Glomerular visceral epithelial cell (primary cell): ENCODE data around the gene DUOX1.
"Not testable (repeated sequence)": the region's sequence is repeated elsewhere in the genome, so short reads cannot be mapped to it uniquely, and the experiment has no call there.

ENCODE experiments used
- DNase-seq: peaks from one replicate; pipeline ENCODE4 v3.0.0-alpha.2; 2016; ENCODE audit errors: extremely low spot score

DUOX1 gene

DNA sequence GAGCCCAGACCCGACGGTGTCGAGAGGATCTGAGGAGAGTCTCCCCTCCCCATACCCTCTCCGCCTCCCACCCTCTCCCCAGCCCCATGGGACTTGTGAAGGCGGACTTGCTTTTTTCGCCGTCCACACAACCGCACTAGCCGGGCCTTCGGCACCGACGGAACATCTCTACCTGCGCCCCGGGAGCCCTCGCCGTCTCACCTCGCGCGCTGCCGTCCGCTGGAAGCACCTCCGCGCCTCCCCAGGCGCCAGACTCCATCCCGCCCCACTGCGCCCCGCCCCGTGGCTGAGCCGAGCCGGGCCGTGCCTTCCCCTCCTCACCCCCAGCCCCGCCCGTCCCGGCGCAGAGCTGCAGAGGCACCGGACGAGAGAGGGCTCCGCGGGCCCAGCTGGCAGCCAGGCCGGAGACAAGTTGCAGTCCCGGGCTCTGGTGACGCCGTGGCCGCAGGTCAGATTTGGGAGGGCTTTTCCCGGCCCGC is at the start of gene DUOX1, which contains the start of gene DUOXA1:
Gene DUOX1, plus strand, starts transcription at position 344 of the 479 bp plus-strand sequence. CDS start 1,973 bp downstream, outside the sequence.
Gene DUOXA1, minus strand, starts transcription at position 229 of the 479 bp plus-strand sequence. CDS start 6,865 bp downstream, outside the sequence.
- no peak for DNase-seq

DNA sequence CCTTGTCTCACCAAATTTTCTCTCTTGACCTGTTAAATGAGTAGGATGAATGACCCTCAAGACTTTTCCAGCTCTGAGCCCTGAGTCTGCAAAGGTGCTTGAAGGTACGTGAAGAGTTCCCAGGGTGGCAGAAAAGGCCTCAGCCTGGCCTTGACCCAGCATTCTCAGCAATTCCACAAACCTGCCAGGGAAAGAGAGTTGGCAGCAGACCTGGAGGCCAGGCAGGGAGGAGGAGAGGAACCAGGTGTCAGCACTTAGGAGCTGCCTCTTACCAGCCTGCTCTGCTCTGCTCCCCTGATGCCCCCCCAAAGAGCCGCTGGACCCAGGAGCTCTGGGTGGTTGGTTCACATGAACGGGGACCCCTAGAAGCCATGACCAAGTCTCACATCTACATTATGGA is 49.2 kb upstream of the DUOX1 start:
- DNase-seq = not testable (repeated sequence)

DNA sequence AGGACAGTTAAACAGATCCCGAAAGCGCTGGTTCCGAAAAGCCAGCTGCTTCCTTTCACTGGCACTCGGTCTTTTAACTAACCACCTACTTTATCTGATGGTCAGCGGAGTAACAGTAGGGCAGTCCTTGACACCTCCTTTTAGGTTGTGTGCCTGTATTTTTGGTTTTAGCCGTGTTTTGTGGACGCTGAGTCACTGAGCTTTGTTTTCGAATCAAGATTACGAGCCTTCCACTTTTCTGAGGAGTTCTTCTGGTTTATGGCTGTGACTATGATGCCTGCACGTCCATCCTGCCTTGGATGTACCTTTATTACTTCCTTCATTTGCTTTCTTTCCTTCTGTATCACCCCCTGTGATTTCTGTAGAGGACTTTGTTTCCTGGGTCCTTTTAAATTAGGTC is 47.4 kb upstream of the DUOX1 start:
- DNase-seq = not testable (repeated sequence)

DNA sequence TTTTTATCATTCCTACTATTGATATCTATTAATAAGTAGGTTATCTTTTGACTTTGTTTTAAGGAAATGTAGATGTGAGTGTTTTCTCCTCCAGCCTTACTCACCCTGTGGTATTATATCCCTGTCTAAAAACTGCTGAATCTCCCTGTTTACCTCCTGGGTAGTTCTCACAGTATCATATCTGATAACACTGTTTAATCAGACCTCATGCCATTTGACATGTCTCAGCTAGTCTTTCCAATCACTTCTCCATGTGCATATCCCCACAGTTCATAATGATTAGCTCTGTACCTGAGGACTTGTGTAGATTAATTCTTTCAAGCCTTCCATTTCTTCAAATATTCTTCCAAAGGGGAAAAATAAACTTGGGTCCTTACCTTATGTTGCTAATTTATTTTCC is 46.6 kb upstream of the DUOX1 start:
- DNase-seq = no peak

DNA sequence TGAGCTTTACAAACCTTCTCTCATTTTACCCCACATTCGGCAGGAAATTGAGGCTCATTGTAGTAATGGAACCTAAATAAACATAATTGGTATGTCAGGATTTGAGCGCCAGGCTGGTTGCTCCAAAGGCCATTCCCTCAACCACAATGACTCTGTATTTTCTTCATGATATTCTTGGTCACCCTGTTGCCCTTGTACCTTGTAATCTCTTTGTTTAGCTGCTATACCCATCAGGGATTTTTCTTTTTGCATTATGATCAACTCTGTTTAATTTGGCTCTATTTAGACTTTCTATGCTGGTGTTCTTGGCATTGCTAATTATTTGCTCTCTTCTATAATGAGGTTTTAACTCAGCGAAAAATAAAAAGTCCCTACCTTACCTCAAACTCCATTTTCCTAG is 45.6 kb upstream of the DUOX1 start:
- DNase-seq = no peak

DNA sequence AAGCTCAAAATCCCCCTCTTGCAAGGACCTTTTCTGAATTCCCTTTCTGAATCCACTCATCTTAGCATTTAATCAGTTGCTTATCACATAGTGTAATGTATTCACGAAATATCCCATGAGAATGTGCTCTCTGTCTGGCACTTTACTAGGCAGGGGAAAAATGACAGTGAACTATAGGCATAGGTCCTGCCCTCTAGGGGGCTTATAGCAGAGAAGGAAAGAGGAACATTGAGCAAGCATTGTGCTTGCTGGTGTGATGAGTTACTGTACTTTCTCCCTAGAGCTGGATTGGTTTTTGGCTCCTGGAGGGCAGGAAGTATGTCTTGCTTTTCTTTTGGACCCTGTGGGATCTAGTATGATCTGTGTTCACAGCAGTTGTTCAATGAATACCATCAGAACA is 42.3 kb upstream of the DUOX1 start:
- DNase-seq = no peak

DNA sequence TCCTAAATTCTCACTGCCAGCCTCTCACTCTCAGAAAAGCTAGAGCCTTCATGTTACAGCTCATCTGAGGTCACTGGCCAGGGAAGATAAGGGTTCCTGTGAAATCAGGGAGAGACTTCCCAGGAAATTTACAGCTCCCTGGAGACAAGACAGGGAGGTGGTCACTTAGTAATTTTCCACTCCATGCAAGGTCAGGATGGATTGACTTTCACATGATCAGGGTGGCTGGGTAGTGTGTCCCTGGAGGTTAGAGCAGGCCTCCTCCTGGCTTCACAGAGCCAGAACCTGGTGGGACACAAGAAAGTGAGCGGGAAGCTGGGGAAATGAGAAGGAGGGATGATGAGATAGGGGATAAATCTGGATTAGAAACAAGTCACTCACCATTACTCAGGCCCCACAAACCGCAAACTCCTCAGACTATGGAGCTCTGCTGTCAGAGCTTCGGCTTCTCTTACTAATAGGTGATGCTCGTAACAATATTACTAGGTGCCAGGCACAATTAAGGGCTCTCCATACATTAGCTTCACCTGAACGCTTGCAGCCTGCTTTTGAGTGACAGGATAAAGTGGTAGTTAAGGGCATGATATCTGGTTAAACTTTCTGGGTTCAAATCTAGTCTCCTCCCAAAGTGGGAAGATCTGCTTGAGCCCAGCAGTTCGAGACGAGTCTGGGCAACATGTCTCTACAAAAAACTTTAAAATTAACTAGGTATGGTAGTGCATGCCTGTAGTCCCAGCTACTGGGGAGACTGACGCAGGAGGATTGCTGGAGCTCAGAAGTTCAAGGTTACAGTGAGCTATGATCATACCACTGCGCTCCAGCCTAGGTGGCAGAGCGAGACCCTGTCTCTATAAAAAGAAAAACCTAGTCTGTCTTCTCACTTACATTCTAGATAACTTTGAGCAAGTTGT is 40.7 kb upstream of the DUOX1 start:
- peak; percentile 54 for DNase-seq

DNA sequence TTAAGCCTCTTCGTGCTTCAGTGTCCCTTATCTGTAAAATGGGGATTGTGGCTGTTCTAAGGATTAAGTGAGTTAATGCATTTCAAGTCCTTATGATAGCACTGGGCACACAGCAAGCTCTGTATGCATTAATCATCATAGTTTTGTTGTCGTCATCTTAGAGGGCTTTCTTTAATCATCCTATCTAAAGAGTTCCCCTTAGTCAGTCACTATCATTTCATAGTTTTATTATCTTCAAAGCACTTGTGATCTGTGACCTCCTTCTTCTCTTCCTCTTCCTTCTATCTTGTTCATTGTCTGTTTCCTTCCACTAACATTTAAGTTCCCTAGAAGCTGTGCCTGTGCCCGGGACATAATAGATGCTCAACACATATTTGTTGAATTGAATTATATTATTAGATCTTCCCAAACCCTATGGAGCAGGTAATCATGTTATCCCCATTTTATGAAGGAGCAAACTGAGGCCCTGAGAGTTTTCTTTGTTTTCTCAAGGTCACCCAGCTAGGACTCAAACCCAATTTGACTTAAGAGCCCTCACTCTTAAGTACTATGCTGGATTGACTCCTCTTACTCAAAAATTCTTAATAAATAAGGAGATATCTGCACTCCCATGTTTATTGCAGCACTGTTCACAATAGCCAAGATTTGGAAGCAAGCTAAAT is 40.0 kb upstream of the DUOX1 start:
- DNase-seq = no peak

DNA sequence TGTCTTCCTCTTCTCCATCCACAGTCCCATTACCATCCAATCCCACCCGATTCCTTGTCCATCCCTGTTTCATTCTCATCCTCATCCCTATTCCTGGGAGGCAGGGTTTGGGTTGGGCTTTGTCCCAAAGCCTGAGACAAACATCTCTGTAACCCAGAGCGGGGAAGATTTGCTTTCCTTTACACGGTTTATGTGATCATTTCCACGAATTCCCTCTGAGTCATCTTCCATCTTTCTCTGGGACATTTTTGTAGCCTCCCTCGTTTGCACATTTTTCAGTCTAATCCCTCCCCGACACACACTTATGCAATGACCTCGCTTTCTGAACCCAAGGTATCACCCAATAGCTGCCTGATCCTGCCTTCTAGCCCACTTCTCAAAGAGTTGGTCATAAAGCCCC is 38.6 kb upstream of the DUOX1 start:
- DNase-seq = peak; percentile 16

DNA sequence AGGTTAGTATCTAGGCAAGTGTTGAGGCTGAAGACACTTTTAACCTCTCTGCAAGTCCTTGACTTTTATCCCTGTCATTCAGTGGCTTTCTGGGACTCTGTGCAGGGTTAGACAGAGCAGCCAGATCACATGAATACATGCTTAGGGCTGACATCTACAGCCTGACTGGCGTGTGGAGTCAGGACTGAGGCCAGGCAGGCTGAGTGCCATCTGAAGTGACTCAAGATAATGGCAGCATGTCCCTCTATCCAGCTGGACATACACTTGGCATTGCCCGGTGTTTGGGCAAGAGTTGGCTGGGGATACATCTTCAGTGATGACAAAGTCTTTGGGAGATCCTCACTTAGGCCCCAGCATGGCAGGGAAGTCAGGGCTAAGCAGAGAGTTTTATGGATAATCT is 38.2 kb upstream of the DUOX1 start:
- DNase-seq = no peak

DNA sequence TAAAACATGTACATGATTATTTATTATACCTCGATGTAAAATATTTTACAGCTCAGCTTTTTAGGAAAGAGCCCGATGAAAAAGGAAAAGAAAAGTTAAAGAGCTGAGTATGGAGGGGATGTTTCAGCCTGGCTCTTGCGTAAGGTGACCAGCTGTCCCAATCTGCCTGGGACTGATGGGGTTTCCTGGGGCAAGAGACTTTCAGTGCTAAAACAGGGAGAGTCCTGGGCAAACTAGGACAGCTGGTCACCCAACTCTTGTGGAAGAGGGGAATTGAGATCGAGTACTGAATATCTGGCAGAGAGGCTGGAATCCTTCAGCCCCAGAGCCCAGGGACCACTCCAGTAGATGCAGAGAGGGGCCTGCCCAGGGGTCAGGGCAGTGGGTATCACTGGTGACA is 36.8 kb upstream of the DUOX1 start:
- DNase-seq = no peak

DNA sequence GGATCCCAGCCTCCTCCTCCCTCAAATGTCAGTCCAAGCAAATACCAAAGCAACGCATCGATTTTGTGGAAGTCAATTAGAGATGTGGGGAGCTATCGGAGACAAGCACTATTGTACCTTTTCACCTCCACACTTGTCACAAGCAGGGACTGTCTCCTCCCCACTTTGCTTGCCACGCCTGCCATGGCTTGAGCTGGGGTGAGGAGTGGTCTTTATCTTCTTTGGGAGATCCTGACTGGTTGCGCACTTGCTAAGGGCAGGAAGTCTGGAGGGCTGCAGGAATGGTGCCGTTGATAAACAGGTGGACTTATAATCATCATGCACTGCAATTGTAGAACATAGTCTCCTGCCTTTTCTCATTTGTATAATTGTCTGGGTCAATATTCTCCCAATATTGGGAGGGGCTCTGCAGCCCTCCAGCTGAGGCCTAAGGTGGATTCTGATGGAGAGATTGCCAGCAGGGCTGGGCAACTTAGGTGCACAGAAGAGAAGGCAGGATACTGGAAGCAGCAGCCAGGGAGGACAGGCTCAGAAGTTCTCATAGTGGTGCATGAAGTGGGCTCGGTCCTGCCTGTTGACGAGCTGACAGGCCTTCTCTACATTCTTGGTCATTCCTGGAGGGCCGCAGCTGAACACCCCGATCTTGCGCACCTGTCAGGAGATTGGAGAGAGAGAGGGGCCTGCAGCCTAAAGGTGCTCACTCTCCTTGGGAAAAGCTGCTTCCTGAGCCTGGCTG is 36.0 kb upstream of the DUOX1 start:
- no peak for DNase-seq

DNA sequence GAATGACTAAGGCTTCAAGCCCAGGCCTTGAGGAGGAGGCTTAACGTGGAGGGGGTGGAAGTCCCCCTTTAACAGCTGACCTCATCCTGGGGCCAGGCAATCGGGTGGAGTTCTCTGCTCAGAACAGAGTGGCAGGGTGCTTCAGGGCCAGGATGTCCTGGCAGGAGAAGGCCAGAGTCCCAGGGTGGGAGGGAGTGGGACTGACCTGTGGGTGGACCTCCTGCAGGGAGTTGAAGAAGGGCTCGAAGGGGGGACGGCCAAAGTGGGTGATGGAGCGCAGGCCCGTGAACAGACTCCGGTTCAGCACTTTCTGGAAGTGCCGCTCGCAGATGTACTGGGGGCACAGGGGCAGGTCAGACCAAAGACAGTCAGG is 35.5 kb upstream of the DUOX1 start:
- DNase-seq = peak; percentile 47

DNA sequence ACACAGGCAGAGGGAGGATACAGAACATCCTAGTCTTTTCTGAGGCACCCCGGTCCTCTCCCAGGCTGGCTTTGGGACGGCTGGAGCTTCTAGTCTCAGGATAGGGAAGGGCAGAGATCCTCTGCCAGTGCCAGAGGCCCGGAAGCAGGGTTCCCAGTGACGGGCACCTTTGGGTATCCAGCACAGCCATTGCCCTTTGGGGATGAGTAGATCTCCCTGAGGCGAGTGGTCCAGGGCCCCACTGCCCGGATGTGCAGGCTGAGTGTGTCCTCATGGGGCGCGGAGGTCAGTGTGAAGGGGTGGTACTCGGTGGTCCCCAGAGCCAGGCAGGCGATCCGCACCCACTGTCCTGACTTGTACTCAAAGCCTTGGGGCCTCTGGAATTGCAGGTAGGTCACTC is 34.1 kb upstream of the DUOX1 start:
- no peak for DNase-seq

DNA sequence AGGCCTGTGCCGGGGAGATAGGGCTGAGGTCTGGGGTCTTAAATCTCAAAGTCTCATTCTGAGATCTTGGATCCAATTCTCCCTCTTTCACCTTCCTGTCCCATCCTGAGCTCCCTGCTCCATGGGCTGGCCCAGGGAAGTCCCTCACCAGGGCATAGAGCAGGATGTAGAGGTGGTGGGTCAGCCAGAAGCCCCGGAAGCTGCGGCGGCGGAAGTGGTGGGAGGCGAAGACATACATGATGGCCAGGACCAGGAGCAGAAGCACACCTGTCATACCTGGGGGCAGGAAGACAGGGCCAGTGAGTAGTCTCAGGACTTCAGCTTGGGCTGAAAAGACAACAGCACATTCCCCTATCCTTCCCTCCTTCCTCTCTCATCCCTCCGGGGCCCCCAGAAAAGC is 32.3 kb upstream of the DUOX1 start:
- DNase-seq = no peak

DNA sequence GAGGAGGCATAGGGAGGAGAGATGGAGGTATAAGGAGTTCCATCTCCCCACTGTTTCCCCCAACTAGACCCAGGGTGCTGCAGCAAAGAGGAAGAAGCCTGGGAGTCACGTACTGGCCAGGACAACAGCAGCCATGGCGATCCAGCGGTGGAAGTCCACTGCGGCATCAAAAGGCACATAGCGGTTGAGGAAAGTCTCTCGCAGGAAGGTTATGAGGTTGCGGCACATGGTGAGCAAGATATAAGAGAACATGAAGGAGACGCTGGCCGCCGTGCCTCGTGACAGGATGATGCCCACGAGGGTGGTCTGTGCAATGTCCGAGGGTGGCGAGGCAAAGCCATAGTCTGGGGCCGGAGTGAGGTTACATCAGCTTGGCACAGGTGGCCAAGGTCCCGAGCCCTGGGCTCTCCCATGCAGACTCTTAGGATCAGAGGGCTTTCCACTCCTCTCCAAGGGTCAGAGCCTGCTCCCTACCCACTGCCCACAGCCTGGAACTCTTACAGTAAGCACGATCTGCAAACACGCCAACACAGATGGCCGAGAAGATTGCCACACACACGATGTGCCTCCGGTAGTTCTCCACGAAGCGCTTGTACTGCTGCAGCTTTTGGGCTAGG is 30.1 kb upstream of the DUOX1 start:
- no peak for DNase-seq

DNA sequence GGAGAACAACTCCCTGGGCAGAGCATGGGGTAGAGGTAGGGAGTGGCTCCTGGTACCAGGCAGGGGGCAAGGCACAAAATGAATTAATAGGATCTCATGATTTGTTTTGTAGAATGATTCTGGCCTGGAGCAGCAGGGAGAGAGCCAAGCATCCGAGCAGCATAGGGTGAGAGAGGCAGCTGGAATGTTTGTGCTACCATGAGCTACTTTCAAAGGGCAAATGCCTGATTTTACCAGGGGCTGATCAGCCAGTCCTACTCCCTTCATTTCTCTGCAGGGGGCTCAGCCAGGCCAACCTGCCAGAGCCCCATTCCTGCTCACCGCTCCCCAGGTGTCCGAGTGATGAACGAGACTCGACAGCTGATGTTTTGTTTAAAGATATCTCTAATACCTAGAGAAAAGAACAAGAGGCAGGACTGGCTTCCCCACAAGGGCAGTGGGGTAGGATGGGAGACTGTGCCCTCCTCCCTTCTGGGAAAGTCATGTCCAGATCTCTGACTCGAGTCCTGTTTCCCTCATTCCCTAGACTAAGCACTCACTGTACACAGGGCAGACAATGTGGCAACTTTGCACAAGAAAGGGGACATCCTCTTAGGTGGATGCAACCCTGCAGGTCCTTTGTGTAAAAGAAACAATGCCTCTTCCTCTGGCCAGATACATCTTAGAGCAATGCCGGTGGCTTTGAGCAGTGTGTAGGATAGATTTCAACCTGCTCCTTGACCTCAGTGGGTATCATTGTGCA is 28.7 kb upstream of the DUOX1 start:
- DNase-seq = no peak

DNA sequence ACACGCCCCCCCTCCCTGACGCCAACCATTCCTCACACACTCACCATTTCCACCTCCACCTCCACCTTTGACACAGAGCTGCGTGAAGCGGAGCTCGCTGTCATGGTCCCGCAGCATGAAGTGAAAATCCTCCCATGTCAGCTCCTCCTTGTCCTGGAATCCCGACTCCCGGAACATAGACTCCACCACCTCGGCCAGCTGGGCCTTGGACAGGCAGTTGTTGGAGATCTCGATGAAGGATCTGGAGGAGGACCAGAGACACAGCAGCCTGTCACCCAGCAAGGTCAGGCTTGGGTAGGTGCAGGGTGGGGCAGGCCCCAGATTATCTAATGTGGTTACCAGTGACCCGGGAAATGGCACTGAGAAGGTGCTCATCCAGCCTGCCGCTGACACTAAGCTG is 28.0 kb upstream of the DUOX1 start:
- DNase-seq = no peak

DNA sequence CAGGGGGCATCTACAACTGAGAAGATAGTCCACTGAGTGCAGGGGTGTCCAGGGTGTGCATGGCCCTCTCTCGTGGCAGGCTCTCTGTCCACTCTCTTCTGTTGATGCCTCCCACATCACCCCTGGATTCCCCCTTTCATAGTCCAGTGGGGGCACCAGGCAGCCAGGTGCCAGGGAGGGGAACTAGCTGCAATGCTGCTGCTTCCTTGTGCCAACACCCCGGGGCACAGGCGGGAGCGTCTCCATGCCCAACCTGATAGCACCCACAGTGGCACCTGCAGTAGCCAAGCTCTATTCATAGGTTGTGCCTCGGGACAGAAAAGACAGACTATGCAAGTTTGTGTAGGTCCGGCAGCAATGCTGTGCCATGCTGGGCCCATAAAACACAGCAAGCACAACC is 27.6 kb upstream of the DUOX1 start:
- no peak for DNase-seq

DNA sequence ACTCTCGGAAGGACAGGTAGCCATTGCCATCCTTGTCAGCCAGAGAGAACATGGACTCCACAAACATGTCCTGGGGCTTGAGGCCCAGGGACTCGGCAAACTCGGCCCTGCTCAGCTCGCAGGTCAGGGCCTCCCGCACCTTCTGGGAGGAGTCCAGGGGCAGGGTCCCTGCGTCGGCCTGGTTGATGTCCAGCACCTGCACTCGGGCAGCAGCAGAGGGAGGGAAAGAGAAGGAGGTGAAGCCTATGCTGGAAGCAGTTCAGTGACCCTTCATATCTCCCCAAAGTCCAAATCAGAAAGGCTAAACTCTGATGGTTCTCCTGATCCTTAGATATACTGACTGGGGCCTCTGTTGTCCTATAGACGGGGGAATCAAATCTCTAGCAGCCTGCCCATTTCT is 25.6 kb upstream of the DUOX1 start:
- DNase-seq = not testable (repeated sequence)

DNA sequence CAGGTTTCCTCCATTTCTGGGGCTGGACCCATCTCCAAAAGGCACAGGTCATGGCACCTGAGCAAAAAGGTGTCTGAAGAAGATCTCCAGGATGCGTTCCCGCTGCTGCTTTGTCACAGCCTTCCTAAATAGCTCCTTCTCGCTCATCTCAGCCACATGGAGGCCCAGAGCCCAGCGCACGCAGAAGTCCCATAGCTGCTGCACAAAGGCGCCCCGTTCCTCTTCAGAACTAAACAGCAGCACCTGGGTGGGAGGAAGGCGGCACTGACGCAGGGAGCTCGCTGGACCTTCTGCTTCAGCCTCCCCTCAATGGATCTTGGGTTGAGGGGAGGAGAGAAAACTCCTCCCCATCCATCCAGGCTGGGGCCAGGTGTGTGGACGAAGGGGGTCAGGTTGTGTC is 24.2 kb upstream of the DUOX1 start:
- DNase-seq = no peak
